ENCODE results near the gene SUPT20H.

DNA sequence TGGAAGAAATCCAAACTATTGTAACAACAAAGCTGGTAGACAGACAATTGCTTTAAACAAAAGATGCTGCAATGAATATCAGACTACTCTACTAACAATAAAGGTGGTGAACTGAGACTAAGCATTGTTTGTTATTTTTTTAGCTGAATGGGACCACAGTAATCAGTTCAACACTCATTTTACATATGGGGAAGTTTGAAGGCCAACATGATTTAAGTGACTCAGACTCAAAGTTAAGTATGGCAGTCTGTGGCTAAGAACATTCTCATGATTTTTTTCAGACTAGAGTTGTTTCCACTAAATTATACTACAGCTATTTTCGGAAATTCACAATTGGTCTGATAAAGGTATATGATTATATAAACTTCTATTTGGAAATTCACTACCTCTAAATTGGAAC is 48.5 kb downstream of the SUPT20H start:
- no peak for TF ChIP-seq EZH2 (IDR thresholded peaks at IDR 0.05; ENCODE audit: borderline replicate concordance, low read depth, low read length, poor library complexity, severe bottlenecking)
- TF ChIP-seq, protein P1, sequence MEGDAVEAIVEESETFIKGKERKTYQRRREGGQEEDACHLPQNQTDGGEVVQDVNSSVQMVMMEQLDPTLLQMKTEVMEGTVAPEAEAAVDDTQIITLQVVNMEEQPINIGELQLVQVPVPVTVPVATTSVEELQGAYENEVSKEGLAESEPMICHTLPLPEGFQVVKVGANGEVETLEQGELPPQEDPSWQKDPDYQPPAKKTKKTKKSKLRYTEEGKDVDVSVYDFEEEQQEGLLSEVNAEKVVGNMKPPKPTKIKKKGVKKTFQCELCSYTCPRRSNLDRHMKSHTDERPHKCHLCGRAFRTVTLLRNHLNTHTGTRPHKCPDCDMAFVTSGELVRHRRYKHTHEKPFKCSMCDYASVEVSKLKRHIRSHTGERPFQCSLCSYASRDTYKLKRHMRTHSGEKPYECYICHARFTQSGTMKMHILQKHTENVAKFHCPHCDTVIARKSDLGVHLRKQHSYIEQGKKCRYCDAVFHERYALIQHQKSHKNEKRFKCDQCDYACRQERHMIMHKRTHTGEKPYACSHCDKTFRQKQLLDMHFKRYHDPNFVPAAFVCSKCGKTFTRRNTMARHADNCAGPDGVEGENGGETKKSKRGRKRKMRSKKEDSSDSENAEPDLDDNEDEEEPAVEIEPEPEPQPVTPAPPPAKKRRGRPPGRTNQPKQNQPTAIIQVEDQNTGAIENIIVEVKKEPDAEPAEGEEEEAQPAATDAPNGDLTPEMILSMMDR (conservative IDR thresholded peaks at IDR 0.05; ENCODE audit: low read depth, low read length), result no peak

Measured in A673 (cell line).